B cell (primary cell): ENCODE results near the gene SFSWAP. TPM values are rescaled to one million over a fixed set of nuclear protein-coding genes. Genes with fewer than 3 reads are reported as not detected.

Experiments used
- ATAC-seq: fragments of 200-7000 bp; cut with Tn5 transposase; one replicate; pipeline ENCODE4 v1.10.0; 2021; ENCODE audit warnings: low read depth, mild to moderate bottlenecking, moderate number of reproducible peaks, moderate library complexity
- CTCF ChIA-PET: fragments of 350-600 bp; sonication (Branson Sonifier 250); formaldehyde crosslinking; loops from one replicate; lab custom pipeline; 2021; ENCODE audit warnings: antibody characterized with exemption, inconsistent platforms; lab: Charles Lee
- POLR2A ChIA-PET: fragments of 350-600 bp; sonication (Branson Sonifier 250); formaldehyde crosslinking; loops from one replicate; lab custom pipeline; 2021; ENCODE audit warnings: antibody characterized with exemption; lab: Charles Lee
- DNase-seq: peaks from one replicate; pipeline ENCODE4 v3.0.0; 2013
- H2AFZ ChIP-seq: 2 replicates; pipeline ENCODE4 v1.6.1; 2012; ENCODE audit warnings: mild to moderate bottlenecking, low read depth, low read length; ENCODE audit not compliant: insufficient read depth, poor library complexity, severe bottlenecking
- H3K27ac ChIP-seq, 2 donors: 1 replicate in 1 of 2; 2 replicates in 1 of 2; pipeline ENCODE4 v1.5.1; 2012 to 2013; ENCODE audit warnings: low read length in 2 of 2, mild to moderate bottlenecking in 2 of 2, moderate library complexity in 1 of 2
- H3K27me3 ChIP-seq, 4 experiments: fragments of 200-600 bp in 1 of 4; sonication (generic) in 1 of 4; replicated peaks in 1 of 4; 1 replicate in 2 of 4; 2 replicates in 2 of 4; pipeline versions ENCODE4 v1.6.1 to v1.7.0; 2013 to 2016; ENCODE audit warnings: low read length in 3 of 4, mild to moderate bottlenecking in 2 of 4, mixed read lengths in 1 of 4, moderate library complexity in 1 of 4; ENCODE audit not compliant: insufficient read depth in 4 of 4, control insufficient read depth in 3 of 4; ENCODE audit errors: control extremely low read depth in 1 of 4
- H3K36me3 ChIP-seq, 2 experiments: replicated peaks in 1 of 2; 1 replicate in 1 of 2; 2 replicates in 1 of 2; pipeline versions ENCODE4 v1.6.1 to v1.7.1; 2013; ENCODE audit warnings: low read length in 1 of 2; ENCODE audit not compliant: insufficient read depth in 2 of 2, control insufficient read depth in 1 of 2; ENCODE audit errors: control extremely low read depth in 1 of 2, extremely low read depth in 1 of 2
- H3K4me1 ChIP-seq, 2 donors: fragments of 200-600 bp in 1 of 2; sonication (generic) in 1 of 2; 1 replicate in 1 of 2; 2 replicates in 1 of 2; pipeline versions ENCODE4 v1.5.1 to v1.6.1; 2013 to 2017; ENCODE audit warnings: low read length in 2 of 2; ENCODE audit not compliant: control insufficient read depth in 2 of 2, insufficient read depth in 2 of 2
- H3K4me2 ChIP-seq: replicated peaks from 2 replicates; pipeline ENCODE3; 2012; ENCODE audit warnings: mild to moderate bottlenecking, low read depth, low read length; ENCODE audit not compliant: poor library complexity, severe bottlenecking
- H3K4me3 ChIP-seq, 5 experiments: fragments of 200-600 bp in 1 of 5; sonication (generic) in 1 of 5; 1 replicate in 3 of 5; 2 replicates in 2 of 5; pipeline versions ENCODE4 v1.5.1 to v1.7.0; 2011 to 2016; ENCODE audit warnings: low read length in 4 of 5, mild to moderate bottlenecking in 4 of 5, low read depth in 2 of 5, control low read depth in 1 of 5, moderate library complexity in 1 of 5; ENCODE audit not compliant: insufficient read depth in 1 of 5; ENCODE audit errors: control extremely low read depth in 1 of 5, extremely low read depth in 1 of 5
- H3K79me2 ChIP-seq: fragments of 200-600 bp; sonication (generic); one replicate; pipeline ENCODE4 v1.6.0; 2016; ENCODE audit warnings: low read length; ENCODE audit not compliant: control insufficient read depth, insufficient read depth
- H3K9ac ChIP-seq: fragments of 200-600 bp; sonication (generic); 2 replicates; pipeline ENCODE4 v1.6.1; 2017; ENCODE audit warnings: mild to moderate bottlenecking, low read length, moderate library complexity
- H3K9me3 ChIP-seq, 3 donors: one replicate each; pipeline versions ENCODE4 v1.6.1 to v1.7.1; 2013; ENCODE audit warnings: low read length in 2 of 3; ENCODE audit not compliant: control insufficient read depth in 2 of 3, insufficient read depth in 1 of 3; ENCODE audit errors: control extremely low read depth in 1 of 3
- H4K20me1 ChIP-seq: 2 replicates; pipeline ENCODE4 v1.6.0; 2012; ENCODE audit warnings: mild to moderate bottlenecking, low read length; ENCODE audit not compliant: insufficient read depth, control insufficient read depth, poor library complexity, severe bottlenecking
- H3K27ac Mint-ChIP-seq: one replicate; pipeline ENCODE4 v1.8.0; 2021; ENCODE audit warnings: mixed read lengths
- H3K27me3 Mint-ChIP-seq: one replicate; pipeline ENCODE4 v1.8.0; 2021; ENCODE audit warnings: mixed read lengths
- H3K4me1 Mint-ChIP-seq: one replicate; pipeline ENCODE4 v1.8.0; 2021; ENCODE audit warnings: mixed read lengths
- H3K4me3 Mint-ChIP-seq: one replicate; pipeline ENCODE4 v1.8.0; 2021; ENCODE audit warnings: mixed read lengths
- H3K9me3 Mint-ChIP-seq: one replicate; pipeline ENCODE4 v1.8.0; 2022; ENCODE audit warnings: mixed read lengths; ENCODE audit not compliant: insufficient read depth
- CTCF ChIP-seq: fragments of 200-600 bp; IDR thresholded peaks from one replicate; pipeline ENCODE4 v1.8.0; 2022; ENCODE audit warnings: antibody characterized with exemption, mild to moderate bottlenecking
- EZH2 ChIP-seq: IDR thresholded peaks from 2 replicates; pipeline ENCODE4 v1.6.1; 2012; ENCODE audit warnings: borderline replicate concordance, low read depth, mild to moderate bottlenecking, moderate library complexity, low read length; ENCODE audit not compliant: insufficient read depth, poor library complexity, severe bottlenecking
- WGBS: methylation state at CpG from one replicate; pipeline ENCODE4 v1.1.5; 2013; ENCODE audit warnings: missing lambda C conversion rate; ENCODE audit not compliant: insufficient coverage; 5-methylcytosine and 5-hydroxymethylcytosine counted together
- intact Hi-C: fragments of 100-400 bp; cut with micrococcal nuclease; formaldehyde crosslinking; loops from one replicate; pipeline ENCODE4 v1.10.0; 2022
- polyA plus RNA-seq: library from polyadenylated mRNA; depleted of rRNA; stranded (reverse); fragments of >200 nt; gene quantifications from 2 replicates; pipeline ENCODE4 v1.2.3, GENCODE V29; 2012
- total RNA-seq, 2 donors: library from RNA; stranded (reverse); fragments of 120-200 nt in 1 of 2; gene quantifications; 1 replicate in 1 of 2; 2 replicates in 1 of 2; pipeline versions ENCODE4 v1.2.3 to v1.2.4, GENCODE V29; 2013 to 2022

The SFSWAP gene
- total and polyA plus RNA-seq, 2 donors (not counting 1 experiment from before 2014, with no cell fraction given) = 69.3 to 122 TPM

GRCh38 chr12:131842169-131842568 is 131.3 kb downstream of the SFSWAP start:
- Histone ChIP-seq H3K27me3 (no peaks in the 10 kb centered on the region), H3K4me2 (no peak overlapping the region), H3K36me3 (peaks cover 0 to 28% of the 10 kb centered on the region in 2 experiments), H3K79me2 (peaks cover 2% of the 10 kb centered on the region), H3K4me1 (no peaks in the 10 kb centered on the region), H3K27ac (no peak overlapping the region), H4K20me1 (no peaks in the 10 kb centered on the region), H2AFZ (no peak overlapping the region), H3K4me3 (no peak overlapping the region), H3K9me3 (no peaks in the 10 kb centered on the region), H3K9ac (no peak overlapping the region)
- H3K9me3 Mint-ChIP-seq = no peaks in the 10 kb centered on the region
- TF ChIP-seq EZH2 = no peak
- TF ChIP-seq CTCF = no peak
- CTCF ChIA-PET = no interaction called here
- DNase-seq (no peak), ATAC-seq (no peak)
- WGBS = 96% methylated on average over 11 of the region's 15 CpGs
- intact Hi-C loops = no loop called here
- POLR2A ChIA-PET = no interaction called here
- no peaks in the 10 kb centered on the region for H3K27me3 Mint-ChIP-seq
- H3K4me3 Mint-ChIP-seq = no peak overlapping the region
- no peaks in the 10 kb centered on the region for H3K4me1 Mint-ChIP-seq
- no peak overlapping the region for H3K27ac Mint-ChIP-seq

- Histone ChIP-seq H3K27ac (no peak overlapping the region), H3K9ac (no peak overlapping the region), H3K9me3 (no peaks in the 10 kb centered on the region), H4K20me1 (no peaks in the 10 kb centered on the region), H3K4me1 (no peaks in the 10 kb centered on the region), H3K27me3 (no peaks in the 10 kb centered on the region), H3K79me2 (no peaks in the 10 kb centered on the region), H2AFZ (no peak overlapping the region), H3K4me3 (no peak overlapping the region), H3K36me3 (peaks cover 0 to 28% of the 10 kb centered on the region in 2 experiments), H3K4me2 (no peak overlapping the region)
- no peak for TF ChIP-seq CTCF
- no peak for TF ChIP-seq EZH2
- CTCF ChIA-PET = no interaction called here
- ATAC-seq (no peak), DNase-seq (no peak)
- 96% methylated on average over 10 of the region's 16 CpGs for WGBS
- POLR2A ChIA-PET = no interaction called here
- H3K27ac Mint-ChIP-seq = no peak overlapping the region
- intact Hi-C loops = no loop called here
- H3K4me3 Mint-ChIP-seq = no peak overlapping the region
- H3K9me3 Mint-ChIP-seq = no peaks in the 10 kb centered on the region
- no peaks in the 10 kb centered on the region for H3K4me1 Mint-ChIP-seq
- H3K27me3 Mint-ChIP-seq = no peaks in the 10 kb centered on the region
Measured at GRCh38 chr12:131843527-131843926, 132.6 kb downstream of the SFSWAP start.
